IMR-90 (cell line): ENCODE data around the gene C16orf87. TPM values are rescaled to one million over a fixed set of nuclear protein-coding genes. Genes with fewer than 3 reads are reported as not detected.

ENCODE experiments used
- ATAC-seq: fragments of 200-7000 bp; cut with Tn5 transposase; 2 replicates; pipeline ENCODE4 v1.9.1; 2020; ENCODE audit warnings: low read depth, mild to moderate bottlenecking, moderate library complexity
- BruUV-seq: library from RNA; stranded (reverse); fragments of 400-500 nt; replicated peaks from 2 replicates; lab custom pipeline; 2021; lab: Mats Ljungman, UMichigan
- CTCF ChIA-PET: fragments of 300-600 bp; formaldehyde crosslinking; extraction: SDS; loops from one replicate; lab custom pipeline; 2021; ENCODE audit warnings: antibody characterized with exemption; lab: Yijun Ruan, JAX
- POLR2A ChIA-PET: fragments of 300-600 bp; sonication (Branson Sonifier 250); formaldehyde crosslinking; loops from one replicate; lab custom pipeline; 2022; ENCODE audit warnings: antibody characterized with exemption; ENCODE audit not compliant: unreplicated experiment; lab: Charles Lee
- DNase-seq: peaks from one replicate; pipeline ENCODE4 v3.0.0; 2013
- H2AFZ ChIP-seq: replicated peaks from 2 replicates; pipeline ENCODE3; 2013; ENCODE audit warnings: low read length, mild to moderate bottlenecking; ENCODE audit not compliant: poor library complexity
- H2AK5ac ChIP-seq: 2 replicates; pipeline ENCODE4 v1.6.1; 2013; ENCODE audit warnings: low read depth, low read length, inconsistent platforms
- H2AK9ac ChIP-seq: replicated peaks from 2 replicates; pipeline ENCODE3; 2013; ENCODE audit warnings: mild to moderate bottlenecking, low read depth, low read length, moderate library complexity; ENCODE audit not compliant: poor library complexity
- H2BK120ac ChIP-seq: 2 replicates; pipeline ENCODE4 v1.6.1; 2013; ENCODE audit warnings: low read depth, low read length, inconsistent platforms
- H2BK15ac ChIP-seq: 3 replicates; pipeline ENCODE4 v1.6.1; 2013; ENCODE audit warnings: low read depth, low read length, inconsistent platforms
- H2BK20ac ChIP-seq: 2 replicates; pipeline ENCODE4 v1.6.1; 2013; ENCODE audit warnings: low read depth, mild to moderate bottlenecking, inconsistent platforms, low read length, moderate library complexity
- H2BK5ac ChIP-seq: 2 replicates; pipeline ENCODE4 v1.6.1; 2013; ENCODE audit warnings: mild to moderate bottlenecking, low read depth, low read length, inconsistent platforms; ENCODE audit not compliant: poor library complexity, severe bottlenecking
- H3K14ac ChIP-seq: replicated peaks from 2 replicates; pipeline ENCODE4 v1.6.1; 2013; ENCODE audit warnings: low read depth, low read length, inconsistent platforms
- H3K18ac ChIP-seq: 2 replicates; pipeline ENCODE4 v1.6.1; 2013; ENCODE audit warnings: low read depth, low read length, control low read depth
- H3K23ac ChIP-seq: 2 replicates; pipeline ENCODE4 v1.6.1; 2013; ENCODE audit warnings: low read depth, low read length, inconsistent platforms
- H3K27ac ChIP-seq: 2 replicates; pipeline ENCODE4 v1.5.1; 2013; ENCODE audit warnings: mild to moderate bottlenecking, control low read depth, low read length; ENCODE audit not compliant: insufficient read depth
- H3K27me3 ChIP-seq: 2 replicates; pipeline ENCODE4 v1.6.1; 2013; ENCODE audit warnings: low read length; ENCODE audit not compliant: control insufficient read depth, insufficient read depth
- H3K36me3 ChIP-seq: 2 replicates; pipeline ENCODE4 v1.6.1; 2013; ENCODE audit warnings: low read length, mixed read lengths; ENCODE audit not compliant: control insufficient read depth, insufficient read depth
- H3K4ac ChIP-seq: 2 replicates; pipeline ENCODE4 v1.6.1; 2013; ENCODE audit warnings: low read depth, low read length, inconsistent platforms
- H3K4me1 ChIP-seq: 2 replicates; pipeline ENCODE4 v1.6.1; 2013; ENCODE audit warnings: low read length, mixed read lengths; ENCODE audit not compliant: control insufficient read depth, insufficient read depth
- H3K4me2 ChIP-seq: 2 replicates; pipeline ENCODE4 v1.6.1; 2013; ENCODE audit warnings: low read depth, mild to moderate bottlenecking, control low read depth, low read length, moderate library complexity
- H3K4me3 ChIP-seq: 2 replicates; pipeline ENCODE4 v1.5.1; 2013; ENCODE audit warnings: low read depth, mild to moderate bottlenecking, control low read depth, low read length, moderate library complexity; ENCODE audit not compliant: insufficient read depth
- H3K56ac ChIP-seq: 2 replicates; pipeline ENCODE4 v1.6.1; 2013; ENCODE audit warnings: low read length, inconsistent platforms; ENCODE audit not compliant: insufficient read depth; ENCODE audit errors: extremely low read depth
- H3K79me1 ChIP-seq, 2 experiments: 2 replicates each; pipeline ENCODE4 v1.6.1; 2013; ENCODE audit warnings: low read length in 2 of 2, inconsistent platforms in 1 of 2, low read depth in 1 of 2
- H3K9ac ChIP-seq: 2 replicates; pipeline ENCODE4 v1.6.1; 2013; ENCODE audit warnings: low read depth, low read length, control low read depth
- H3K9me1 ChIP-seq: 2 replicates; pipeline ENCODE4 v1.6.1; 2013; ENCODE audit warnings: low read length, inconsistent platforms; ENCODE audit not compliant: insufficient read depth
- H3K9me3 ChIP-seq: 2 replicates; pipeline ENCODE4 v1.6.1; 2013; ENCODE audit warnings: low read length; ENCODE audit not compliant: control insufficient read depth, insufficient read depth
- H4K20me1 ChIP-seq: 2 replicates; pipeline ENCODE4 v1.6.1; 2013; ENCODE audit warnings: low read length, inconsistent platforms; ENCODE audit not compliant: insufficient read depth
- H4K5ac ChIP-seq: 2 replicates; pipeline ENCODE4 v1.6.1; 2013; ENCODE audit warnings: mild to moderate bottlenecking, low read depth, low read length, control low read depth
- H4K8ac ChIP-seq, 2 experiments: 2 replicates each; pipeline ENCODE4 v1.6.1; 2013; ENCODE audit warnings: low read depth in 2 of 2, low read length in 2 of 2, control low read depth in 1 of 2, inconsistent platforms in 1 of 2
- H4K91ac ChIP-seq: 2 replicates; pipeline ENCODE4 v1.6.1; 2013; ENCODE audit warnings: low read depth, low read length, inconsistent platforms; ENCODE audit not compliant: insufficient read depth
- BHLHE40 ChIP-seq: fragments of 150-350 bp; IDR thresholded peaks from 2 replicates; pipeline ENCODE4 v1.6.1; 2016; ENCODE audit warnings: mild to moderate bottlenecking, low read depth, low read length
- CEBPB ChIP-seq: IDR thresholded peaks from 2 replicates; pipeline ENCODE4 v1.6.1; 2012; ENCODE audit warnings: low read depth, low read length, improper control_type of control experiment
- CHD1 ChIP-seq: IDR thresholded peaks from 2 replicates; pipeline ENCODE4 v1.6.1; 2012; ENCODE audit warnings: low read depth, low read length, improper control_type of control experiment
- CTCF ChIP-seq: conservative IDR thresholded peaks from 2 replicates; pipeline ENCODE4 v1.5.1; 2012; ENCODE audit warnings: mild to moderate bottlenecking, low read depth, low read length, improper control_type of control experiment
- MAFK ChIP-seq: IDR thresholded peaks from 2 replicates; pipeline ENCODE4 v1.6.1; 2012; ENCODE audit warnings: low read depth, low read length, improper control_type of control experiment
- MAZ ChIP-seq: IDR thresholded peaks from 2 replicates; pipeline ENCODE4 v1.6.1; 2012; ENCODE audit warnings: low read depth, mild to moderate bottlenecking, low read length, improper control_type of control experiment, moderate library complexity, borderline replicate concordance
- POLR2A ChIP-seq: IDR thresholded peaks from 2 replicates; pipeline ENCODE4 v1.6.1; 2012; ENCODE audit warnings: mild to moderate bottlenecking, low read depth, low read length
- RAD21 ChIP-seq: IDR thresholded peaks from 2 replicates; pipeline ENCODE4 v1.6.1; 2012; ENCODE audit warnings: low read length, improper control_type of control experiment
- WGBS, 2 experiments: methylation state at CpG; one replicate each; pipeline versions ENCODE4 v1.1.5 to v1.1.7; 2013; ENCODE audit warnings: missing lambda C conversion rate in 2 of 2; ENCODE audit not compliant: insufficient read length in 1 of 2; ENCODE audit errors: extremely low coverage in 2 of 2; 5-methylcytosine and 5-hydroxymethylcytosine counted together
- dilution Hi-C: fragments of 300-500 bp; cut with HindIII; formaldehyde crosslinking; loops from one replicate; pipeline ENCODE4 v1.14.3; 2018; ENCODE audit warnings: low sequenced_read_pairs; ENCODE audit not compliant: unreplicated experiment
- in situ Hi-C: fragments of 300-500 bp; cut with MboI; formaldehyde crosslinking; loops from 3 replicates; pipeline ENCODE4 v1.14.3; 2019; ENCODE audit warnings: low sequenced_read_pairs, inconsistent platforms, mixed read lengths
- intact Hi-C: fragments of 100-400 bp; cut with micrococcal nuclease; formaldehyde crosslinking; loops from 2 replicates; pipeline ENCODE4 v1.10.0; 2022
- polyA plus RNA-seq, 3 experiments: library from polyadenylated mRNA; depleted of rRNA; stranded (reverse); fragments of >200 nt; gene quantifications; 2 replicates each; pipeline ENCODE4 v1.2.3, GENCODE V29; 2012; ENCODE audit warnings: low replicate concordance in 1 of 3
- total RNA-seq: library from RNA; depleted of rRNA; stranded (reverse); fragments of >200 nt; gene quantifications from 2 replicates; pipeline ENCODE4 v1.2.3, GENCODE V29; 2012

The C16orf87 gene
- total and polyA plus RNA-seq, 2 of the 4 experiments (the other 2 are of a cell fraction) = 6.3 to 8.1 TPM

GRCh38 chr16:46774743-46775177, 56.2 kb downstream of the C16orf87 start:
- no peaks in the 10 kb centered on the region for H4K20me1 ChIP-seq

More at GRCh38 chr16:46774743-46775177, 56.2 kb downstream of the C16orf87 start:
- Histone ChIP-seq H2BK120ac (no peak overlapping the region), H3K4me2 (no peak overlapping the region; the same call in 1 of the 2 replicates), H3K27me3 (no peaks in the 10 kb centered on the region), H3K23ac (no peak overlapping the region), H2BK5ac (no peak overlapping the region), H2AFZ (no peak overlapping the region), H4K5ac (no peak overlapping the region), H2AK5ac (no peak overlapping the region), H3K4me1 (no peaks in the 10 kb centered on the region; the same call in 1 of the 2 replicates), H3K18ac (no peak overlapping the region), H4K8ac (no peak overlapping the region; a peak in 1 of 4 replicates), H2BK15ac (no peak overlapping the region), H3K4ac (no peak overlapping the region), H3K36me3 (no peaks in the 10 kb centered on the region), H3K27ac (no peak overlapping the region), H4K91ac (no peak overlapping the region), H3K9me3 (no peaks in the 10 kb centered on the region), H3K9me1 (no peaks in the 10 kb centered on the region), H3K56ac (no peak overlapping the region), H2AK9ac (peak overlapping the region; percentile 26), H2BK20ac (no peak overlapping the region), H3K4me3 (no peak overlapping the region), H3K14ac (no peak overlapping the region), H3K9ac (no peak overlapping the region), H3K79me1 (no peaks in the 10 kb centered on the region)
- CTCF ChIA-PET = no interaction called here
- no peak for DNase-seq
- in situ Hi-C loops (no loop called here), dilution Hi-C loops (no loop called here), intact Hi-C loops (loop anchor here (5.0 kb wide), 1 partner anchor 32 kb away; no protein-coding TSS in a partner anchor)
- no CpG with 5 or more reads among the region's 3 CpGs for WGBS, 2 experiments
- no TSS peak for BruUV-seq
- TF ChIP-seq POLR2A = no peak
- TF ChIP-seq CEBPB = peak; percentile 58
- no peak for TF ChIP-seq CTCF
- TF ChIP-seq RAD21 = no peak
- TF ChIP-seq MAZ = no peak
- no peak for TF ChIP-seq BHLHE40
- TF ChIP-seq CHD1 = no peak
- TF ChIP-seq MAFK = no peak
- POLR2A ChIA-PET = interaction anchor here (0.6 kb wide), 1 partner anchor 33 kb away, joined by 7 read pairs; no protein-coding TSS in a partner anchor
- peak; percentile 17; the same call in 1 of the 2 replicates for ATAC-seq
